K562 (cell line): ENCODE data around the gene ARHGEF10L. TPM values are rescaled to one million over a fixed set of nuclear protein-coding genes. Genes with fewer than 3 reads are reported as not detected.

Source experiments
- ATAC-seq: fragments of 200-7000 bp; cut with Tn5 transposase; 3 replicates; pipeline ENCODE4 v1.9.1; 2020; ENCODE audit warnings: moderate library complexity
- BruUV-seq: library from RNA; stranded (reverse); fragments of 400-500 nt; replicated peaks from 2 replicates; lab custom pipeline; 2021; lab: Mats Ljungman, UMichigan
- CTCF ChIA-PET: fragments of 300-600 bp; formaldehyde crosslinking; extraction: SDS; loops from one replicate; lab custom pipeline; 2021; ENCODE audit warnings: low intra/inter-chr PET ratio; lab: Yijun Ruan, JAX
- POLR2A ChIA-PET: fragments of 300-600, 350-650 bp; sonication (Branson Sonifier 250); formaldehyde crosslinking; extraction: SDS; loops from one replicate; lab custom pipeline; 2021; ENCODE audit warnings: antibody characterized with exemption, inconsistent platforms; lab: Yijun Ruan, JAX
- DNase-seq, 4 experiments: peaks; one replicate each; pipeline versions ENCODE4 v3.0.0 to v3.0.0-alpha.2; 2011 to 2018; ENCODE audit warnings: low spot score in 3 of 4, mixed read lengths in 3 of 4; ENCODE audit errors: extremely low read depth in 1 of 4
- FAIRE-seq: peaks from 2 replicates; lab custom pipeline; 2011; peaks lifted over from hg19 to GRCh38; lab: Jason Lieb, UNC
- H2AFZ ChIP-seq: 2 replicates; pipeline ENCODE4 v1.6.0; 2011; ENCODE audit warnings: low read depth, low read length, control low read depth, inconsistent platforms
- H3K27ac ChIP-seq: fragments of 200-600 bp; 3 replicates; pipeline ENCODE4 v1.8.0; 2011; ENCODE audit warnings: low read depth, mild to moderate bottlenecking, control low read depth, inconsistent platforms, low read length, moderate library complexity, mixed read lengths; ENCODE audit errors: extremely low read depth
- H3K27me3 ChIP-seq, 2 experiments: fragments of 300-600 bp in 1 of 2; 2 replicates in 1 of 2; 3 replicates in 1 of 2; pipeline versions ENCODE4 v1.6.0 to v1.8.0; 2011; ENCODE audit warnings: inconsistent platforms in 2 of 2, low read length in 2 of 2, mild to moderate bottlenecking in 1 of 2, mixed read lengths in 1 of 2, moderate library complexity in 1 of 2; ENCODE audit not compliant: control insufficient read depth in 2 of 2, insufficient read depth in 2 of 2
- H3K36me3 ChIP-seq: fragments of 300-600 bp; 3 replicates; pipeline ENCODE4 v1.8.0; 2011; ENCODE audit warnings: mild to moderate bottlenecking, low read length, inconsistent platforms; ENCODE audit not compliant: control insufficient read depth, insufficient read depth
- H3K4me1 ChIP-seq, 2 experiments: fragments of 200-600 bp in 1 of 2; replicated peaks in 1 of 2; 2 replicates in 1 of 2; 3 replicates in 1 of 2; pipeline versions ENCODE4 v1.5.1 to v1.8.0; 2011; ENCODE audit warnings: inconsistent platforms in 2 of 2, low read length in 2 of 2, mild to moderate bottlenecking in 1 of 2, mixed read lengths in 1 of 2, moderate library complexity in 1 of 2; ENCODE audit not compliant: control insufficient read depth in 2 of 2, insufficient read depth in 2 of 2
- H3K4me2 ChIP-seq: 2 replicates; pipeline ENCODE4 v1.6.1; 2011; ENCODE audit warnings: low read length, control low read depth, inconsistent platforms, mixed read lengths; ENCODE audit not compliant: insufficient read depth
- H3K4me3 ChIP-seq: fragments of 200-600 bp; sonication (generic), shearing (Covaris generic); 2 replicates; pipeline ENCODE4 v1.5.1; 2016; ENCODE audit warnings: control low read depth, inconsistent platforms
- H3K79me2 ChIP-seq: fragments of 200-600 bp; 3 replicates; pipeline ENCODE4 v1.8.0; 2011; ENCODE audit warnings: low read length, inconsistent platforms; ENCODE audit not compliant: control insufficient read depth, insufficient read depth
- H3K9ac ChIP-seq, 2 experiments: 2 replicates each; pipeline versions ENCODE4 v1.6.0 to v1.6.1; 2011; ENCODE audit warnings: low read depth in 2 of 2, low read length in 2 of 2, control low read depth in 1 of 2, inconsistent platforms in 1 of 2, mild to moderate bottlenecking in 1 of 2, mixed read lengths in 1 of 2; ENCODE audit not compliant: insufficient read depth in 1 of 2
- H3K9me1 ChIP-seq: one replicate; pipeline ENCODE4 v1.6.0; 2011; ENCODE audit warnings: inconsistent platforms, mild to moderate bottlenecking, low read length, moderate library complexity; ENCODE audit not compliant: control insufficient read depth, insufficient read depth
- H3K9me3 ChIP-seq: replicated peaks from 2 replicates; pipeline ENCODE4 v1.5.1; 2011; ENCODE audit warnings: low read depth, low read length, inconsistent platforms; ENCODE audit not compliant: control insufficient read depth, insufficient read depth
- H4K20me1 ChIP-seq: replicated peaks from 2 replicates; pipeline ENCODE4 v1.6.1; 2011; ENCODE audit warnings: low read length, inconsistent platforms, mixed read lengths; ENCODE audit not compliant: control insufficient read depth, insufficient read depth
- BRF1 ChIP-seq: IDR thresholded peaks from 3 replicates; pipeline ENCODE4 v1.6.1; 2011; ENCODE audit warnings: borderline replicate concordance, mild to moderate bottlenecking; ENCODE audit not compliant: insufficient read length; ENCODE audit errors: extremely low read depth
- CC2D1A ChIP-seq: fragments of 450-650 bp; IDR thresholded peaks from 2 replicates; pipeline ENCODE4 v1.6.1; 2017; ENCODE audit warnings: mild to moderate bottlenecking
- HMG20A ChIP-seq: fragments of 450-650 bp; formaldehyde crosslinking; conservative IDR thresholded peaks from 2 replicates; pipeline ENCODE4 v1.4.0; 2020; ENCODE audit warnings: mild to moderate bottlenecking, mixed read lengths
- NBN ChIP-seq: fragments of 450-650 bp; IDR thresholded peaks from 2 replicates; pipeline ENCODE4 v1.6.1; 2016; ENCODE audit warnings: low read depth, mild to moderate bottlenecking
- ZNF146 ChIP-seq: IDR thresholded peaks from one replicate; pipeline ENCODE4 v1.6.1; 2018; ENCODE audit warnings: missing compliant biosample characterization; ENCODE audit not compliant: unreplicated experiment
- ZNF232 ChIP-seq: sonication (generic); formaldehyde crosslinking; IDR thresholded peaks from 2 replicates; pipeline ENCODE4 v1.8.0; 2022; ENCODE audit warnings: mild to moderate bottlenecking, missing genetic modification reagents
- ZNF316 ChIP-seq: fragments of 450-650 bp; IDR thresholded peaks from 2 replicates; pipeline ENCODE4 v1.6.1; 2016
- WGBS: fragments of 100-300 bp; shearing (Covaris generic); methylation state at CpG from one replicate; pipeline ENCODE4 v1.1.6; 2016; ENCODE audit warnings: low coverage, mixed read lengths; ENCODE audit not compliant: insufficient coverage; ENCODE audit errors: missing lambda C conversion rate; 5-methylcytosine and 5-hydroxymethylcytosine counted together
- in situ Hi-C: fragments of 300-500 bp; cut with MboI; formaldehyde crosslinking; loops from 4 replicates; pipeline ENCODE4 v1.15.0; 2018; ENCODE audit warnings: inconsistent platforms, mixed read lengths
- intact Hi-C: fragments of 100-400 bp; cut with micrococcal nuclease; formaldehyde crosslinking; loops from 2 replicates; pipeline ENCODE4 v1.14.2; 2022
- polyA plus RNA-seq, 8 experiments: library from polyadenylated mRNA; depleted of rRNA in 4 of 8; stranded (reverse) in 5 of 8; unstranded in 3 of 8; fragments of >200 nt; fragmentation: Nextera tagmentation in 2 of 8; fragmentation: Illumina TruSeq in 1 of 8; extraction: Ambion mirVana in 2 of 8; extraction: Trizol in 1 of 8; gene quantifications; 2 replicates each; pipeline versions ENCODE4 v1.2.1 to v1.2.3, GENCODE V29; 2011 to 2014; ENCODE audit warnings: inconsistent platforms in 1 of 8, missing spikeins in 1 of 8
- total RNA-seq, 7 experiments: library from RNA; depleted of rRNA in 6 of 7; stranded (reverse); fragments of >200 nt in 6 of 7; fragmentation: Illumina TruSeq in 2 of 7; extraction: Trizol in 2 of 7; gene quantifications; 2 replicates each; pipeline versions ENCODE4 v1.2.1 to v1.2.3, GENCODE V29; 2011 to 2021; ENCODE audit warnings: low replicate concordance in 1 of 7

Gene ARHGEF10L
- total and polyA plus RNA-seq, 9 of the 15 experiments (the other 6 are each of a cell fraction or from before 2014, with no cell fraction given), result 0.09 to 0.13 TPM; not detected in 7

- peaks cover 12% of the 10 kb centered on the region; the same call in 1 of the 2 replicates for H4K20me1 ChIP-seq
- ATAC-seq (no peak), FAIRE-seq (no peak), DNase-seq (no peak)
- no peaks in the 10 kb centered on the region for H3K79me2 ChIP-seq
- BruUV-seq, result no TSS peak
- TF ChIP-seq ZNF232, result no peak
- no peak for TF ChIP-seq NBN
- TF ChIP-seq HMG20A, result no peak
- TF ChIP-seq CC2D1A, result no peak
- no peak for TF ChIP-seq ZNF316
- no peak for TF ChIP-seq BRF1
- TF ChIP-seq ZNF146 (CRISPR knock-in tag), result no peak
- peaks cover 4% of the 10 kb centered on the region for H3K9me1 ChIP-seq
- intact Hi-C loops, result no loop called here
- H3K36me3 ChIP-seq, result no peaks in the 10 kb centered on the region
- in situ Hi-C loops, result no loop called here
- H3K9ac ChIP-seq, result no peak overlapping the region
- no peak overlapping the region for H3K27ac ChIP-seq
- no peaks in the 10 kb centered on the region for H3K9me3 ChIP-seq
- H2AFZ ChIP-seq, result no peak overlapping the region
- H3K4me3 ChIP-seq, result no peak overlapping the region
- ChIA-PET POLR2A (no interaction called here), CTCF (no interaction called here)
- H3K4me1 ChIP-seq, result no peaks in the 10 kb centered on the region
- 0% methylated on average over 7 of the region's 7 CpGs for WGBS
- no peak overlapping the region for H3K4me2 ChIP-seq
- H3K27me3 ChIP-seq, result peaks cover 0 to 44% of the 10 kb centered on the region in 2 experiments; a peak in 4 of 5 replicates
Observed at GRCh38 chr1:17559615-17560419, 20.3 kb downstream of the ARHGEF10L start.
